A673 (cell line): Measurements from ENCODE around the gene SRPK3. TPM values are rescaled to one million over a fixed set of nuclear protein-coding genes. Genes with fewer than 3 reads are reported as not detected.

Source experiments
- BruUV-seq: library from RNA; stranded (reverse); fragments of 400-500 nt; replicated peaks from 2 replicates; lab custom pipeline; 2021; lab: Mats Ljungman, UMichigan
- CTCF ChIA-PET: fragments of 300-600 bp; sonication (Branson Sonifier 250); formaldehyde crosslinking; loops from one replicate; lab custom pipeline; 2022; ENCODE audit warnings: antibody characterized with exemption; lab: Charles Lee
- POLR2A ChIA-PET: fragments of 300-600 bp; sonication (Branson Sonifier 250); formaldehyde crosslinking; loops from one replicate; lab custom pipeline; 2022; ENCODE audit warnings: antibody characterized with exemption; ENCODE audit not compliant: low non-redundant PET; lab: Charles Lee
- DNase-seq: peaks from one replicate; pipeline ENCODE4 v3.0.0-alpha.2; 2015; ENCODE audit warnings: low spot score
- H3K27ac ChIP-seq: fragments of 200-600 bp; sonication (generic); 2 replicates; pipeline ENCODE4 v1.5.1; 2016; ENCODE audit warnings: mixed run types, low read depth, mild to moderate bottlenecking, mixed read lengths, antibody characterized with exemption, low read length; ENCODE audit not compliant: poor library complexity, severe bottlenecking
- H3K27me3 ChIP-seq: fragments of 200-600 bp; sonication (generic); replicated peaks from 2 replicates; pipeline ENCODE4 v1.6.1; 2017; ENCODE audit warnings: mixed run types, low read depth, mild to moderate bottlenecking, mixed read lengths, antibody characterized with exemption, low read length; ENCODE audit not compliant: insufficient read depth, poor library complexity
- H3K36me3 ChIP-seq: fragments of 200-600 bp; sonication (generic); 2 replicates; pipeline ENCODE4 v1.6.1; 2016; ENCODE audit warnings: mixed run types, mild to moderate bottlenecking, mixed read lengths, antibody characterized with exemption, low read length; ENCODE audit not compliant: insufficient read depth, poor library complexity, severe bottlenecking
- H3K4me1 ChIP-seq: fragments of 200-600 bp; sonication (generic); 2 replicates; pipeline ENCODE4 v1.6.1; 2017; ENCODE audit warnings: mixed run types, mild to moderate bottlenecking, mixed read lengths, antibody characterized with exemption, low read length; ENCODE audit not compliant: insufficient read depth, poor library complexity, severe bottlenecking
- H3K4me3 ChIP-seq: fragments of 200-600 bp; sonication (generic); 2 replicates; pipeline ENCODE4 v1.5.1; 2016; ENCODE audit warnings: low read depth, mixed run types, mild to moderate bottlenecking, mixed read lengths, low read length; ENCODE audit not compliant: poor library complexity, severe bottlenecking
- H3K9me3 ChIP-seq: fragments of 200-600 bp; sonication (generic); 2 replicates; pipeline ENCODE4 v1.6.1; 2016; ENCODE audit warnings: mixed run types, low read depth, mild to moderate bottlenecking, mixed read lengths, antibody characterized with exemption, low read length; ENCODE audit not compliant: poor library complexity, severe bottlenecking
- CTCF ChIP-seq: fragments of 300-800, 200-600 bp; sonication (generic); conservative IDR thresholded peaks from 2 replicates; pipeline ENCODE4 v1.5.1; 2017; ENCODE audit warnings: low read depth, mild to moderate bottlenecking, antibody characterized with exemption, low read length, moderate library complexity, mixed read lengths
- EZH2 ChIP-seq: fragments of 200-600 bp; sonication (generic); IDR thresholded peaks from 2 replicates; pipeline ENCODE4 v1.6.1; 2017; ENCODE audit warnings: borderline replicate concordance, low read depth, mild to moderate bottlenecking, mixed read lengths, antibody characterized with exemption, low read length; ENCODE audit not compliant: poor library complexity, severe bottlenecking
- intact Hi-C: fragments of 100-400 bp; cut with micrococcal nuclease; formaldehyde crosslinking; loops from one replicate; pipeline ENCODE4 v1.10.0; 2022; ENCODE audit not compliant: unreplicated experiment
- total RNA-seq: library from RNA; stranded (reverse); gene quantifications from 2 replicates; pipeline ENCODE4 v1.2.3, GENCODE V29; 2021

SRPK3 gene
- total RNA-seq, 1 experiment from 2014 or later: not detected

GRCh38 chrX:153776120-153776599 is 4.7 kb upstream of the SRPK3 start:
- no TSS peak for BruUV-seq
- Histone ChIP-seq H3K4me3 (no peak overlapping the region), H3K36me3 (no peaks in the 10 kb centered on the region), H3K9me3 (no peaks in the 10 kb centered on the region), H3K27ac (no peak overlapping the region), H3K4me1 (no peaks in the 10 kb centered on the region), H3K27me3 (no peaks in the 10 kb centered on the region)
- POLR2A ChIA-PET: no interaction called here
- intact Hi-C loops: no loop called here
- no peak for DNase-seq
- TF ChIP-seq CTCF (no peak), EZH2 (no peak)
- CTCF ChIA-PET: no interaction called here

GRCh38 chrX:153776611-153777045 is 4.2 kb upstream of the SRPK3 start:
- BruUV-seq: no TSS peak
- H3K9me3 ChIP-seq: no peaks in the 10 kb centered on the region
- no peak for DNase-seq
- no peaks in the 10 kb centered on the region for H3K27me3 ChIP-seq
- POLR2A ChIA-PET: no interaction called here
- H3K36me3 ChIP-seq: no peaks in the 10 kb centered on the region
- H3K4me1 ChIP-seq: no peaks in the 10 kb centered on the region
- intact Hi-C loops: no loop called here
- CTCF ChIA-PET: no interaction called here
- no peak for TF ChIP-seq CTCF
- TF ChIP-seq EZH2: no peak
- H3K4me3 ChIP-seq: no peak overlapping the region
- H3K27ac ChIP-seq: no peak overlapping the region

GRCh38 chrX:153777261-153778090 is 3.4 kb upstream of the SRPK3 start:
- no peaks in the 10 kb centered on the region for H3K27me3 ChIP-seq
- TF ChIP-seq EZH2 (no peak), CTCF (no peak)
- H3K4me1 ChIP-seq: no peaks in the 10 kb centered on the region
- no peaks in the 10 kb centered on the region for H3K36me3 ChIP-seq
- no TSS peak for BruUV-seq
- CTCF ChIA-PET: no interaction called here
- H3K4me3 ChIP-seq: no peak overlapping the region
- H3K27ac ChIP-seq: no peak overlapping the region
- intact Hi-C loops: no loop called here
- DNase-seq: no peak
- POLR2A ChIA-PET: no interaction called here
- no peaks in the 10 kb centered on the region for H3K9me3 ChIP-seq
